K562 (cell line): ENCODE data around the gene FAM83E. TPM values are rescaled to one million over a fixed set of nuclear protein-coding genes. Genes with fewer than 3 reads are reported as not detected.
A peak's percentile ranks its signal among the peaks of the same experiment; 100 is the strongest.

ENCODE experiments used
- ATAC-seq: fragments of 200-7000 bp; cut with Tn5 transposase; 3 replicates; pipeline ENCODE4 v1.9.1; 2020; ENCODE audit warnings: moderate library complexity
- Bru-seq: library from RNA; stranded (reverse); fragments of 400-500 nt; gene quantifications from one replicate; lab custom pipeline; 2021; lab: Mats Ljungman, UMichigan
- BruChase-seq, 2 experiments: library from RNA; stranded (reverse); fragments of 400-500 nt; gene quantifications; one replicate each; lab custom pipeline; 2021; lab: Mats Ljungman, UMichigan
- BruUV-seq: library from RNA; stranded (reverse); fragments of 400-500 nt; replicated peaks from 2 replicates; lab custom pipeline; 2021; lab: Mats Ljungman, UMichigan
- CTCF ChIA-PET: fragments of 300-600 bp; formaldehyde crosslinking; extraction: SDS; loops from one replicate; lab custom pipeline; 2021; ENCODE audit warnings: low intra/inter-chr PET ratio; lab: Yijun Ruan, JAX
- POLR2A ChIA-PET: fragments of 300-600, 350-650 bp; sonication (Branson Sonifier 250); formaldehyde crosslinking; extraction: SDS; loops from one replicate; lab custom pipeline; 2021; ENCODE audit warnings: antibody characterized with exemption, inconsistent platforms; lab: Yijun Ruan, JAX
- DNase-seq, 4 experiments: peaks; one replicate each; pipeline versions ENCODE4 v3.0.0 to v3.0.0-alpha.2; 2011 to 2018; ENCODE audit warnings: low spot score in 3 of 4, mixed read lengths in 3 of 4; ENCODE audit errors: extremely low read depth in 1 of 4
- FAIRE-seq: peaks from 2 replicates; lab custom pipeline; 2011; peaks lifted over from hg19 to GRCh38; lab: Jason Lieb, UNC
- H2AFZ ChIP-seq: 2 replicates; pipeline ENCODE4 v1.6.0; 2011; ENCODE audit warnings: low read depth, low read length, control low read depth, inconsistent platforms
- H3K27ac ChIP-seq: fragments of 200-600 bp; 3 replicates; pipeline ENCODE4 v1.8.0; 2011; ENCODE audit warnings: low read depth, mild to moderate bottlenecking, control low read depth, inconsistent platforms, low read length, moderate library complexity, mixed read lengths; ENCODE audit errors: extremely low read depth
- H3K27me3 ChIP-seq, 2 experiments: fragments of 300-600 bp in 1 of 2; 2 replicates in 1 of 2; 3 replicates in 1 of 2; pipeline versions ENCODE4 v1.6.0 to v1.8.0; 2011; ENCODE audit warnings: inconsistent platforms in 2 of 2, low read length in 2 of 2, mild to moderate bottlenecking in 1 of 2, mixed read lengths in 1 of 2, moderate library complexity in 1 of 2; ENCODE audit not compliant: control insufficient read depth in 2 of 2, insufficient read depth in 2 of 2
- H3K36me3 ChIP-seq: fragments of 300-600 bp; 3 replicates; pipeline ENCODE4 v1.8.0; 2011; ENCODE audit warnings: mild to moderate bottlenecking, low read length, inconsistent platforms; ENCODE audit not compliant: control insufficient read depth, insufficient read depth
- H3K4me1 ChIP-seq, 2 experiments: fragments of 200-600 bp in 1 of 2; replicated peaks in 1 of 2; 2 replicates in 1 of 2; 3 replicates in 1 of 2; pipeline versions ENCODE4 v1.5.1 to v1.8.0; 2011; ENCODE audit warnings: inconsistent platforms in 2 of 2, low read length in 2 of 2, mild to moderate bottlenecking in 1 of 2, mixed read lengths in 1 of 2, moderate library complexity in 1 of 2; ENCODE audit not compliant: control insufficient read depth in 2 of 2, insufficient read depth in 2 of 2
- H3K4me2 ChIP-seq: 2 replicates; pipeline ENCODE4 v1.6.1; 2011; ENCODE audit warnings: low read length, control low read depth, inconsistent platforms, mixed read lengths; ENCODE audit not compliant: insufficient read depth
- H3K4me3 ChIP-seq: fragments of 200-600 bp; sonication (generic), shearing (Covaris generic); 2 replicates; pipeline ENCODE4 v1.5.1; 2016; ENCODE audit warnings: control low read depth, inconsistent platforms
- H3K79me2 ChIP-seq: fragments of 200-600 bp; 3 replicates; pipeline ENCODE4 v1.8.0; 2011; ENCODE audit warnings: low read length, inconsistent platforms; ENCODE audit not compliant: control insufficient read depth, insufficient read depth
- H3K9ac ChIP-seq, 2 experiments: 2 replicates each; pipeline versions ENCODE4 v1.6.0 to v1.6.1; 2011; ENCODE audit warnings: low read depth in 2 of 2, low read length in 2 of 2, control low read depth in 1 of 2, inconsistent platforms in 1 of 2, mild to moderate bottlenecking in 1 of 2, mixed read lengths in 1 of 2; ENCODE audit not compliant: insufficient read depth in 1 of 2
- H3K9me1 ChIP-seq: one replicate; pipeline ENCODE4 v1.6.0; 2011; ENCODE audit warnings: inconsistent platforms, mild to moderate bottlenecking, low read length, moderate library complexity; ENCODE audit not compliant: control insufficient read depth, insufficient read depth
- H3K9me3 ChIP-seq: replicated peaks from 2 replicates; pipeline ENCODE4 v1.5.1; 2011; ENCODE audit warnings: low read depth, low read length, inconsistent platforms; ENCODE audit not compliant: control insufficient read depth, insufficient read depth
- H4K20me1 ChIP-seq: replicated peaks from 2 replicates; pipeline ENCODE4 v1.6.1; 2011; ENCODE audit warnings: low read length, inconsistent platforms, mixed read lengths; ENCODE audit not compliant: control insufficient read depth, insufficient read depth
- GABPB2 ChIP-seq: fragments of 250-450 bp; sonication (Bioruptor Pico); conservative IDR thresholded peaks from 2 replicates; pipeline ENCODE4 v1.5.1; 2021; ENCODE audit warnings: mild to moderate bottlenecking
- NONO ChIP-seq, 2 experiments: fragments of 200-400 bp in 1 of 2; fragments of 450-650 bp in 1 of 2; formaldehyde crosslinking in 1 of 2; IDR thresholded peaks; 2 replicates each; pipeline ENCODE4 v1.6.1; 2017; ENCODE audit warnings: low read depth in 2 of 2, mild to moderate bottlenecking in 2 of 2, moderate library complexity in 2 of 2, low read length in 1 of 2
- RAD51 ChIP-seq: fragments of 450-650 bp; IDR thresholded peaks from 2 replicates; pipeline ENCODE4 v1.7.1; 2016; ENCODE audit warnings: low read depth, mild to moderate bottlenecking, borderline replicate concordance
- THRB ChIP-seq: fragments of 450-650 bp; formaldehyde crosslinking; conservative IDR thresholded peaks from 2 replicates; pipeline ENCODE4 v1.4.0; 2022; ENCODE audit warnings: mild to moderate bottlenecking, missing genetic modification characterization
- YY1 ChIP-seq, 3 experiments: IDR thresholded peaks; 2 replicates each; pipeline ENCODE4 v1.6.1; 2011; ENCODE audit warnings: low read length in 2 of 3, mild to moderate bottlenecking in 2 of 3, moderate library complexity in 2 of 3, borderline replicate concordance in 1 of 3, control low read depth in 1 of 3, low read depth in 1 of 3; ENCODE audit not compliant: insufficient read depth in 3 of 3, insufficient replicate concordance in 2 of 3, control insufficient read depth in 1 of 3, insufficient read length in 1 of 3; ENCODE audit errors: extremely low read depth in 1 of 3
- ZC3H8 ChIP-seq: fragments of 450-650 bp; IDR thresholded peaks from 2 replicates; pipeline ENCODE4 v1.6.1; 2017
- WGBS: fragments of 100-300 bp; shearing (Covaris generic); methylation state at CpG from one replicate; pipeline ENCODE4 v1.1.6; 2016; ENCODE audit warnings: low coverage, mixed read lengths; ENCODE audit not compliant: insufficient coverage; ENCODE audit errors: missing lambda C conversion rate; 5-methylcytosine and 5-hydroxymethylcytosine counted together
- in situ Hi-C: fragments of 300-500 bp; cut with MboI; formaldehyde crosslinking; loops from 4 replicates; pipeline ENCODE4 v1.15.0; 2018; ENCODE audit warnings: inconsistent platforms, mixed read lengths
- intact Hi-C: fragments of 100-400 bp; cut with micrococcal nuclease; formaldehyde crosslinking; loops from 2 replicates; pipeline ENCODE4 v1.14.2; 2022
- long read RNA-seq, 3 experiments: library from polyadenylated mRNA in 2 of 3; library from RNA in 1 of 3; unstranded in 2 of 3; stranded (forward) in 1 of 3; transcript quantifications; one replicate each; pipeline ENCODE4 v2.0.0, GENCODE V29; 2019 to 2022
- polyA minus RNA-seq, 3 experiments: library from RNA; depleted of rRNA, polyadenylated mRNA; stranded (reverse); fragments of >200 nt; gene quantifications; 2 replicates each; pipeline ENCODE4 v1.2.3, GENCODE V29; 2011
- polyA plus RNA-seq, 8 experiments: library from polyadenylated mRNA; depleted of rRNA in 4 of 8; stranded (reverse) in 5 of 8; unstranded in 3 of 8; fragments of >200 nt; fragmentation: Nextera tagmentation in 2 of 8; fragmentation: Illumina TruSeq in 1 of 8; extraction: Ambion mirVana in 2 of 8; extraction: Trizol in 1 of 8; gene quantifications; 2 replicates each; pipeline versions ENCODE4 v1.2.1 to v1.2.3, GENCODE V29; 2011 to 2014; ENCODE audit warnings: inconsistent platforms in 1 of 8, missing spikeins in 1 of 8
- total RNA-seq, 7 experiments: library from RNA; depleted of rRNA in 6 of 7; stranded (reverse); fragments of >200 nt in 6 of 7; fragmentation: Illumina TruSeq in 2 of 7; extraction: Trizol in 2 of 7; gene quantifications; 2 replicates each; pipeline versions ENCODE4 v1.2.1 to v1.2.3, GENCODE V29; 2011 to 2021; ENCODE audit warnings: low replicate concordance in 1 of 7

Gene FAM83E
- total RNA-seq (2011; cell fraction: chromatin; rRNA removed; ENCODE audit: low replicate concordance), result 1.9 and 6.0 TPM in 2 replicates
- 3.4 and 7.2 TPM in 2 replicates for total RNA-seq (2011; cell fraction: nucleolus; rRNA removed)
- total RNA-seq (2011; cell fraction: nucleoplasm; rRNA removed), result 6.5 and 9.6 TPM in 2 replicates
- total RNA-seq (2014; rRNA removed) (0.82 TPM in 1 of 2 replicates, not detected in the other), total RNA-seq (2014; rRNA removed; fragmentation: Illumina TruSeq; extraction: Trizol) (0.29 TPM in 1 of 2 replicates, not detected in the other), total RNA-seq (2015; rRNA removed; fragmentation: Illumina TruSeq; extraction: Trizol) (0.45 and 0.87 TPM in 2 replicates), total RNA-seq (2021) (0.71 and 1.3 TPM in 2 replicates), polyA plus RNA-seq (2011; rRNA removed) (0.15 TPM in 2 replicates), polyA plus RNA-seq (2014; fragmentation: Illumina TruSeq; extraction: Trizol) (not detected in 2 replicates), polyA plus RNA-seq (2014; fragmentation: Nextera tagmentation; extraction: Ambion mirVana) (not detected), polyA plus RNA-seq (2014; rRNA removed) (0.04 and 0.19 TPM in 2 replicates), polyA minus RNA-seq (2011; rRNA and poly(A)+ RNA removed) (not detected in 2 replicates), Bru-seq, nascent RNA (percentile 30 among the genes with signal in this experiment), BruChase-seq, experiment 1, labeled RNA remaining after a 2-hour chase (percentile 27 among the genes with signal in this experiment), BruChase-seq, experiment 2, labeled RNA remaining after a 6-hour chase (percentile 30 among the genes with signal in this experiment)
- polyA plus RNA-seq (2011; cell fraction: cytosol; rRNA removed), result 0.04 TPM in 1 of 2 replicates, not detected in the other
- 0.18 and 1.2 TPM in 2 replicates for polyA plus RNA-seq (2011; cell fraction: nucleus; rRNA removed)
- 0.13 and 0.14 TPM in 2 replicates for polyA plus RNA-seq (2012)
- not detected in 2 replicates for polyA minus RNA-seq (2011; cell fraction: cytosol; rRNA and poly(A)+ RNA removed)
- 2.4 and 4.2 TPM in 2 replicates for polyA minus RNA-seq (2011; cell fraction: nucleus; rRNA and poly(A)+ RNA removed)
- long read RNA-seq, experiment 1, result 0 reads
- long read RNA-seq, experiment 2, result 0 reads
- long read RNA-seq, experiment 3, result 0 reads

- Histone ChIP-seq H3K27me3 (no peaks in the 10 kb centered on the region), H3K4me1 (peaks cover 22 to 62% of the 10 kb centered on the region in 2 experiments; a peak in 4 of 5 replicates), H3K4me2 (peak within 1 kb of the TSS; percentile 91; the same call in 1 of the 2 replicates), H3K79me2 (peaks cover 36% of the 10 kb centered on the region), H3K4me3 (no peak within 1 kb of the TSS; the same call in 1 of the 2 replicates), H2AFZ (no peak within 1 kb of the TSS), H3K9me1 (peaks cover 11% of the 10 kb centered on the region), H3K27ac (peak within 1 kb of the TSS; percentile 0; the same call in 2 of the 3 replicates), H3K9ac (peak within 1 kb of the TSS in 1 of 2 experiments; percentile 94; a peak in 2 of 4 replicates), H4K20me1 (peaks cover 37% of the 10 kb centered on the region), H3K36me3 (peaks cover 38% of the 10 kb centered on the region; the same call in 2 of the 3 replicates), H3K9me3 (no peaks in the 10 kb centered on the region)
- intact Hi-C loops, result no loop called here
- ATAC-seq, result peak; percentile 52
- POLR2A ChIA-PET, result interaction anchor here (0.6 to 1.4 kb wide), 9 partner anchors 9 to 281 kb away, joined by 3 to 6 read pairs (median 3); no protein-coding TSS in a partner anchor
- FAIRE-seq, result peak; percentile 49
- CTCF ChIA-PET, result no interaction called here
- DNase-seq, result peak; percentile 61 to 79 (median 68)
- WGBS, result 24% methylated on average over 25 of the region's 31 CpGs
- no TSS peak for BruUV-seq
- in situ Hi-C loops, result no loop called here
- TF ChIP-seq THRB, result peak; percentile 10; the same call in 1 of the 2 replicates
- no peak for TF ChIP-seq RAD51
- TF ChIP-seq GABPB2 (CRISPR knock-in tag), result no peak
- peak in 1 of 2 experiments; percentile 72; a peak in 1 of 4 replicates for TF ChIP-seq NONO (IDR thresholded peaks at IDR 0.05; ENCODE audit: low read depth in 2 of 2, low read length in 1 of 2)
- TF ChIP-seq YY1 (IDR thresholded peaks at IDR 0.05; ENCODE audit: borderline replicate concordance in 1 of 3, control insufficient read depth in 1 of 3, extremely low read depth in 1 of 3, insufficient read depth in 3 of 3, insufficient read length in 1 of 3, insufficient replicate concordance in 2 of 3, low read depth in 1 of 3, low read length in 2 of 3), result peak in 2 of 3 experiments; percentile 9 to 75
- no peak for TF ChIP-seq ZC3H8
These were observed at the start of gene FAM83E for GRCh38 chr19:48614436-48615230. TSS of gene FAM83E (minus strand) at chr19:48615076. CDS start at chr19:48613372, 1,704 bp downstream.
